ENCODE data around the gene SLC2A11.
"Not testable (repeated sequence)": the region's sequence is repeated elsewhere in the genome, so short reads cannot be mapped to it uniquely, and the experiment has no call there.

SLC2A11 gene

GRCh38 chr22:23847991-23848864 lies 9.4 kb upstream of the SLC2A11 start:
- DNase-seq: no peak

GRCh38 chr22:23849009-23850006 lies 8.4 kb upstream of the SLC2A11 start:
- DNase-seq: no peak

GRCh38 chr22:23850136-23850611 lies 7.5 kb upstream of the SLC2A11 start:
- no peak for DNase-seq

GRCh38 chr22:23856721-23857605 lies 712 bp upstream of the SLC2A11 start:
- DNase-seq: no peak

GRCh38 chr22:23858484-23858815 lies 775 bp downstream of the SLC2A11 start:
- no peak for DNase-seq

- no peak for DNase-seq
Observed at GRCh38 chr22:23859201-23859600, 1.5 kb downstream of the SLC2A11 start.

- DNase-seq: not testable (repeated sequence)
Observed at GRCh38 chr22:23860187-23860586, 2.5 kb downstream of the SLC2A11 start.

- no peak for DNase-seq
Observed at GRCh38 chr22:23862103-23862502, 4.4 kb downstream of the SLC2A11 start.

GRCh38 chr22:23864499-23865154 lies 7.0 kb downstream of the SLC2A11 start:
- not testable (repeated sequence) for DNase-seq

GRCh38 chr22:23868580-23868979 lies 10.9 kb downstream of the SLC2A11 start:
- no peak for DNase-seq

GRCh38 chr22:23874871-23875270 lies 17.2 kb downstream of the SLC2A11 start:
- DNase-seq: no peak

GRCh38 chr22:23875801-23876200 lies 18.1 kb downstream of the SLC2A11 start:
- no peak for DNase-seq

- DNase-seq: no peak
Observed at GRCh38 chr22:23877566-23877965, 19.9 kb downstream of the SLC2A11 start.

GRCh38 chr22:23878219-23878618 lies 20.5 kb downstream of the SLC2A11 start:
- no peak for DNase-seq

- DNase-seq: no peak
Observed at GRCh38 chr22:23882370-23882769, 24.7 kb downstream of the SLC2A11 start.

GRCh38 chr22:23883658-23884057 lies 26.0 kb downstream of the SLC2A11 start:
- no peak for DNase-seq

GRCh38 chr22:23884140-23884539 lies 26.5 kb downstream of the SLC2A11 start:
- no peak for DNase-seq

GRCh38 chr22:23888615-23889401 lies 31.1 kb downstream of the SLC2A11 start:
- no peak for DNase-seq

GRCh38 chr22:23889620-23890019 lies 31.9 kb downstream of the SLC2A11 start:
- no peak for DNase-seq

GRCh38 chr22:23891726-23892125 lies 34.1 kb downstream of the SLC2A11 start:
- no peak for DNase-seq

GRCh38 chr22:23892130-23892529 lies 34.5 kb downstream of the SLC2A11 start:
- DNase-seq: no peak

Data from NCI-H1417 treated with DMSO at 0.1 percent for 48 hours (cell line).